ENCODE measurements around the gene TMEM63A.

The TMEM63A gene

GRCh38 chr1:225911191-225912130, 29.3 kb upstream of the TMEM63A start:
- TF ChIP-seq CTCF (conservative IDR thresholded peaks at IDR 0.05; ENCODE audit: low read depth, low read length) = peak; percentile 72
- H3K27ac ChIP-seq = no peak overlapping the region
- H3K4me2 ChIP-seq = no peak overlapping the region
- no peaks in the 10 kb centered on the region for H3K36me3 ChIP-seq (ENCODE audit: insufficient read depth)
- H3K4me1 ChIP-seq (ENCODE audit: low read depth, poor library complexity, severe bottlenecking) = no peaks in the 10 kb centered on the region
- no peaks in the 10 kb centered on the region for H3K79me2 ChIP-seq (ENCODE audit: insufficient read depth, low read depth)
- no peaks in the 10 kb centered on the region for H4K20me1 ChIP-seq (ENCODE audit: insufficient read depth)
- no peak overlapping the region for H3K4me3 ChIP-seq (IDR thresholded peaks at IDR 0.05; ENCODE audit: insufficient read depth, low read depth, low read length)
- no peak overlapping the region for H2AFZ ChIP-seq (ENCODE audit: low read depth)
- H3K27me3 ChIP-seq (ENCODE audit: insufficient read depth, low read depth) = no peaks in the 10 kb centered on the region
- no peak overlapping the region for H3K9ac ChIP-seq

- Histone ChIP-seq H3K4me2 (no peak overlapping the region), H3K9ac (no peak overlapping the region), H3K27me3 (ENCODE audit: insufficient read depth, low read depth) (no peaks in the 10 kb centered on the region), H3K36me3 (ENCODE audit: insufficient read depth) (no peaks in the 10 kb centered on the region), H3K4me1 (ENCODE audit: low read depth, poor library complexity, severe bottlenecking) (no peaks in the 10 kb centered on the region), H3K79me2 (ENCODE audit: insufficient read depth, low read depth) (no peaks in the 10 kb centered on the region), H2AFZ (ENCODE audit: low read depth) (no peak overlapping the region), H3K4me3 (IDR thresholded peaks at IDR 0.05; ENCODE audit: insufficient read depth, low read depth, low read length) (no peak overlapping the region), H4K20me1 (ENCODE audit: insufficient read depth) (no peaks in the 10 kb centered on the region), H3K27ac (no peak overlapping the region)
- TF ChIP-seq CTCF (conservative IDR thresholded peaks at IDR 0.05; ENCODE audit: low read depth, low read length) = no peak
Measured at GRCh38 chr1:225909477-225909876, 27.3 kb upstream of the TMEM63A start.

- no peak for TF ChIP-seq CTCF (conservative IDR thresholded peaks at IDR 0.05; ENCODE audit: low read depth, low read length)
- no peak overlapping the region for H3K4me3 ChIP-seq (IDR thresholded peaks at IDR 0.05; ENCODE audit: insufficient read depth, low read depth, low read length)
Measured at GRCh38 chr1:225908773-225909172, 26.6 kb upstream of the TMEM63A start.

GRCh38 chr1:225908013-225908640, 25.9 kb upstream of the TMEM63A start:
- no peak for TF ChIP-seq CTCF (conservative IDR thresholded peaks at IDR 0.05; ENCODE audit: low read depth, low read length)
- no peaks in the 10 kb centered on the region for H3K4me1 ChIP-seq (ENCODE audit: low read depth, poor library complexity, severe bottlenecking)
- no peaks in the 10 kb centered on the region for H3K79me2 ChIP-seq (ENCODE audit: insufficient read depth, low read depth)
- no peaks in the 10 kb centered on the region for H4K20me1 ChIP-seq (ENCODE audit: insufficient read depth)
- H3K36me3 ChIP-seq (ENCODE audit: insufficient read depth) = no peaks in the 10 kb centered on the region
- no peak overlapping the region for H2AFZ ChIP-seq (ENCODE audit: low read depth)
- no peak overlapping the region for H3K27ac ChIP-seq
- H3K27me3 ChIP-seq (ENCODE audit: insufficient read depth, low read depth) = no peaks in the 10 kb centered on the region
- H3K9ac ChIP-seq = no peak overlapping the region
- no peak overlapping the region for H3K4me3 ChIP-seq (IDR thresholded peaks at IDR 0.05; ENCODE audit: insufficient read depth, low read depth, low read length)
- H3K4me2 ChIP-seq = no peak overlapping the region

More at GRCh38 chr1:225908773-225909172, 26.6 kb upstream of the TMEM63A start:
- no peaks in the 10 kb centered on the region for H3K79me2 ChIP-seq (ENCODE audit: insufficient read depth, low read depth)
- H3K4me2 ChIP-seq = no peak overlapping the region
- no peak overlapping the region for H2AFZ ChIP-seq (ENCODE audit: low read depth)
- no peaks in the 10 kb centered on the region for H3K4me1 ChIP-seq (ENCODE audit: low read depth, poor library complexity, severe bottlenecking)
- H3K9ac ChIP-seq = no peak overlapping the region
- no peaks in the 10 kb centered on the region for H4K20me1 ChIP-seq (ENCODE audit: insufficient read depth)
- no peak overlapping the region for H3K27ac ChIP-seq
- no peaks in the 10 kb centered on the region for H3K36me3 ChIP-seq (ENCODE audit: insufficient read depth)
- no peaks in the 10 kb centered on the region for H3K27me3 ChIP-seq (ENCODE audit: insufficient read depth, low read depth)
